CD4-positive, alpha-beta T cell (primary cell): ENCODE data around the gene MYOCD. TPM values are rescaled to one million over a fixed set of nuclear protein-coding genes. Genes with fewer than 3 reads are reported as not detected.

Experiments used
- ATAC-seq: fragments of 200-7000 bp; cut with Tn5 transposase; one replicate; pipeline ENCODE4 v1.10.0; 2022; ENCODE audit warnings: mild to moderate bottlenecking; ENCODE audit not compliant: poor library complexity
- CTCF ChIA-PET: fragments of 350-600 bp; sonication (Branson Sonifier 250); formaldehyde crosslinking; loops from one replicate; lab custom pipeline; 2021; ENCODE audit warnings: antibody characterized with exemption, inconsistent platforms; lab: Charles Lee
- POLR2A ChIA-PET: fragments of 350-600 bp; sonication (Branson Sonifier 250); formaldehyde crosslinking; loops from one replicate; lab custom pipeline; 2021; ENCODE audit warnings: antibody characterized with exemption, inconsistent platforms; lab: Charles Lee
- DNase-seq, 14 experiments: peaks; one replicate each; pipeline ENCODE4 v3.0.0-alpha.2; 2013 to 2020; ENCODE audit warnings: mixed read lengths in 2 of 14
- H3K27ac ChIP-seq, 2 donors: one replicate each; pipeline versions ENCODE4 v1.5.1 to v1.7.0; 2013; ENCODE audit warnings: low read length in 2 of 2, low read depth in 1 of 2, mild to moderate bottlenecking in 1 of 2
- H3K27me3 ChIP-seq, 2 experiments: 1 replicate in 1 of 2; 2 replicates in 1 of 2; pipeline versions ENCODE4 v1.6.1 to v1.7.0; 2013; ENCODE audit warnings: low read length in 2 of 2, control low read depth in 1 of 2, mild to moderate bottlenecking in 1 of 2, moderate library complexity in 1 of 2; ENCODE audit not compliant: insufficient read depth in 2 of 2, control insufficient read depth in 1 of 2
- H3K36me3 ChIP-seq: one replicate; pipeline ENCODE4 v1.6.1; 2013; ENCODE audit warnings: low read length, control low read depth; ENCODE audit not compliant: insufficient read depth
- H3K4me1 ChIP-seq: one replicate; pipeline ENCODE4 v1.6.1; 2013; ENCODE audit warnings: low read length, control low read depth; ENCODE audit not compliant: insufficient read depth
- H3K4me3 ChIP-seq: one replicate; pipeline ENCODE4 v1.5.1; 2013; ENCODE audit warnings: mild to moderate bottlenecking, low read length, moderate library complexity
- H3K9me3 ChIP-seq, 2 experiments: 1 replicate in 1 of 2; 2 replicates in 1 of 2; pipeline versions ENCODE4 v1.6.1 to v1.7.0; 2013; ENCODE audit warnings: low read length in 2 of 2, mild to moderate bottlenecking in 2 of 2, control low read depth in 1 of 2, moderate library complexity in 1 of 2; ENCODE audit not compliant: control insufficient read depth in 1 of 2, insufficient read depth in 1 of 2
- H3K27ac Mint-ChIP-seq: one replicate; pipeline ENCODE4 v1.8.0; 2020; ENCODE audit warnings: mixed read lengths
- H3K27me3 Mint-ChIP-seq: one replicate; pipeline ENCODE4 v1.8.0; 2021; ENCODE audit warnings: mixed read lengths
- H3K36me3 Mint-ChIP-seq: one replicate; pipeline ENCODE4 v1.8.0; 2021; ENCODE audit warnings: low read depth, mixed read lengths
- H3K4me1 Mint-ChIP-seq: one replicate; pipeline ENCODE4 v1.8.0; 2021; ENCODE audit warnings: low read depth, mixed read lengths
- H3K4me3 Mint-ChIP-seq: one replicate; pipeline ENCODE4 v1.8.0; 2020; ENCODE audit warnings: mild to moderate bottlenecking, mixed read lengths
- H3K9me3 Mint-ChIP-seq: one replicate; pipeline ENCODE4 v1.8.0; 2020; ENCODE audit warnings: mixed read lengths
- CTCF ChIP-seq: fragments of 200-600 bp; IDR thresholded peaks from one replicate; pipeline ENCODE4 v1.8.0; 2022; ENCODE audit warnings: antibody characterized with exemption, mild to moderate bottlenecking
- intact Hi-C, 2 experiments: fragments of 100-400 bp; cut with DNase I in 1 of 2; cut with micrococcal nuclease in 1 of 2; formaldehyde crosslinking; loops; one replicate each; pipeline versions ENCODE4 v1.15.1 to v1.9.0; 2023 to 2025; cut with DNase I, micrococcal nuclease
- total RNA-seq, 174 experiments: library from RNA in 2 of 174; stranded (reverse) in 2 of 174; gene quantifications; one replicate each; pipeline ENCODE4 v1.2.3 and lab custom pipeline; 2021 to 2026

Gene MYOCD
- total RNA-seq, 2 experiments from 2014 or later = not detected

- H3K4me1 Mint-ChIP-seq = no peaks in the 10 kb centered on the region
- no peaks in the 10 kb centered on the region for H3K4me1 ChIP-seq
- H3K27ac Mint-ChIP-seq = no peak overlapping the region
- H3K27ac ChIP-seq = no peak overlapping the region
- ChIA-PET CTCF (no interaction called here), POLR2A (no interaction called here)
- peaks cover 4 to 11% of the 10 kb centered on the region in 2 experiments for H3K9me3 ChIP-seq
- H3K4me3 ChIP-seq = no peak overlapping the region
- H3K27me3 ChIP-seq = no peaks in the 10 kb centered on the region
- H3K9me3 Mint-ChIP-seq = peaks cover 22% of the 10 kb centered on the region
- intact Hi-C loops = no loop called here
- DNase-seq (no peak), ATAC-seq (no peak)
- TF ChIP-seq CTCF = no peak
- no peaks in the 10 kb centered on the region for H3K27me3 Mint-ChIP-seq
- no peaks in the 10 kb centered on the region for H3K36me3 ChIP-seq
- no peak overlapping the region for H3K4me3 Mint-ChIP-seq
- no peaks in the 10 kb centered on the region for H3K36me3 Mint-ChIP-seq
Measured at GRCh38 chr17:12808723-12809122, 143.0 kb downstream of the MYOCD start.

- Mint-ChIP-seq H3K4me1 (no peaks in the 10 kb centered on the region), H3K36me3 (no peaks in the 10 kb centered on the region), H3K9me3 (peaks cover 21% of the 10 kb centered on the region), H3K27ac (no peak overlapping the region), H3K4me3 (no peak overlapping the region), H3K27me3 (no peaks in the 10 kb centered on the region)
- Histone ChIP-seq H3K27ac (no peak overlapping the region), H3K4me3 (no peak overlapping the region), H3K4me1 (no peaks in the 10 kb centered on the region), H3K9me3 (peaks cover 4 to 10% of the 10 kb centered on the region in 2 experiments), H3K27me3 (no peaks in the 10 kb centered on the region), H3K36me3 (no peaks in the 10 kb centered on the region)
- DNase-seq = no peak
- CTCF ChIA-PET = no interaction called here
- POLR2A ChIA-PET = no interaction called here
- ATAC-seq = no peak
- TF ChIP-seq CTCF = no peak
- intact Hi-C loops = no loop called here
Measured at GRCh38 chr17:12812877-12813276, 147.2 kb downstream of the MYOCD start.

- no peak for TF ChIP-seq CTCF
- intact Hi-C loops = no loop called here
- H3K36me3 Mint-ChIP-seq = no peaks in the 10 kb centered on the region
- no peak overlapping the region for H3K27ac ChIP-seq
- H3K9me3 ChIP-seq = peaks cover 4% of the 10 kb centered on the region in 2 experiments
- no peaks in the 10 kb centered on the region for H3K4me1 Mint-ChIP-seq
- no peak overlapping the region for H3K4me3 Mint-ChIP-seq
- H3K27me3 ChIP-seq = no peaks in the 10 kb centered on the region
- ChIA-PET CTCF (no interaction called here), POLR2A (no interaction called here)
- H3K27ac Mint-ChIP-seq = no peak overlapping the region
- ATAC-seq = no peak
- H3K36me3 ChIP-seq = no peaks in the 10 kb centered on the region
- H3K4me3 ChIP-seq = no peak overlapping the region
- no peaks in the 10 kb centered on the region for H3K4me1 ChIP-seq
- no peak for DNase-seq
- H3K9me3 Mint-ChIP-seq = peaks cover 20% of the 10 kb centered on the region
- no peaks in the 10 kb centered on the region for H3K27me3 Mint-ChIP-seq
Measured at GRCh38 chr17:12813664-12814063, 148.0 kb downstream of the MYOCD start.
